8988T (cell line): ENCODE data around the gene MEF2A.

Experiments used
- DNase-seq: peaks from one replicate; pipeline ENCODE4 v3.0.0; 2011

MEF2A gene

DNA sequence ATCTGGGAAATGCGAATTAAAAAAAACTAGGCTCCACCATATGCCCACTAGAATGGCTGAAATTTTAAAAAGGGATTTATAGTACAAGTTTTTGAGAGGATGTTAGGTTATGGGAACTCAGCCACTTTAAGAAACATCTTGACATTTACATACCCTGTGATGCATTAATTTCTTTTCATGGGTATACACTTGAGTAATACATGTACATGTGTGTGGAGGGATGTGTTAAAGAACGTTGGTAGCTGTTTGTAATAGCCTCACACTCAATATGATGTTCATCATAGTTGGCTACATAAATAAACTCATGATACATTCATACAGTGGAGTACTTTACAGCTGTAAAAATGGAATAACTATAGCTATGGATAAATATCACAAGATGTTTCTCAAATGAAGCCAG lies 40.9 kb downstream of the MEF2A start:
- no peak for DNase-seq

GRCh38 chr15:99613481-99613880 lies 47.7 kb downstream of the MEF2A start:
- no peak for DNase-seq

- no peak for DNase-seq
Measured at GRCh38 chr15:99613887-99614647, 48.3 kb downstream of the MEF2A start.

GRCh38 chr15:99614749-99615288 lies 49.0 kb downstream of the MEF2A start:
- no peak for DNase-seq

DNA sequence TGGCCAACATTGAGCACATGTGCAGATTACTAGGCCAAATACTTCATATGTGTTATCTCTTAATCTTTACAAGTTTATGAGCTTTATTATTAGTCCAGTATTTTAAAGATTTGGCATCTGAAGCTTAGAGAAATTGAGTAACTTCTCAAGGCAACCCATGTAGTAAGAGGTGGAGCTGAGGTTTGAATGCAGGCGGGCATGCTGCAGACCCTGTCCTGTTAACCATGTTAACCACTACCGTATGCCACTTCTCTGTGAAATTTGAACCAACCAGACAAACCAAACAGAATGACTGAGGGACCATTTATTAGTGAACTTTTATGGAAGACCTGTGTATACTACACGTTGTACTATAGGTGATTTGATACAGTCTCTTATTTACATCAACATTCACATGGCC lies 49.7 kb downstream of the MEF2A start:
- no peak for DNase-seq

DNA sequence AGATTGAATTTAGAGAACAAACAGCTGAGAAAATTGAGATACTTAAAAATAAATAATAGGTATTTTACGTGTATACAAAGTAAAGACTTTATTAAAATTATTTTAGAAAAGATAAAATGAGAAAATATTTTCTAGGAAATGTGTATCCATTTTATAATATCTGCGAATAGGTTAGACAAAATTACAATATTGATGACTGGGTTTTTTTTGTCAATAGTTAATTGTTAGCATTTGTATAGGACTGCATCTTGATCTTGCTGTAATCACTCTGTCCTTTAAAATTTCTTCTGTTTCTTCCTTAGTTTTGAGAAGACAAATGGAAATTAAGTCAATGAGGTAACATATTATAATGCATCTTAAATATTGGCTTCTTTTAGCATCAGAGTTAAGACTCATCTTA lies 50.3 kb downstream of the MEF2A start:
- no peak for DNase-seq

- no peak for DNase-seq
Measured at GRCh38 chr15:99616773-99617342, 51.1 kb downstream of the MEF2A start.

DNA sequence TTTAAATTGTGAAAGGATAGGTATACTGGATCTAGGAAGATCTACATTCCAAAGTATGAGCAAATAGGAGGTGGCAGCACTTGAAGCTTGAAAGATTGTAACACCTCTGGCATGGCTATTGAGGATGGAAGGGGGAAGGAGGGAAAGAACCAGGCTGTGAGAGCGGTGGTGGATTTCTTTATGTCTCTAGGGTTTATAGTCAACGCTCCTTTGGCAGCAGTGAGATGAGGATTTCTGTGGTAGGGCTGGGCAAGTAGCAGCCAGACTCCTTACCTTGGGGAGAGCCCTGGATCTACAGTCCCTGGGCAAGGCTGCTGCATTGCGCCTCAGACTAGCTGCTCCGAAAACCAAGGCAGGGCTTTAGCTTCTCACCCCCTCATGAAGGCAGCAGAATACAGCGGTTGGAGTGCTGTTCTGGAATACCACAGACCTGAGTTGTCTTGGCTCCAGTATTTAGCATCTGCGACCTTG lies 53.2 kb downstream of the MEF2A start:
- DNase-seq, result no peak

DNA sequence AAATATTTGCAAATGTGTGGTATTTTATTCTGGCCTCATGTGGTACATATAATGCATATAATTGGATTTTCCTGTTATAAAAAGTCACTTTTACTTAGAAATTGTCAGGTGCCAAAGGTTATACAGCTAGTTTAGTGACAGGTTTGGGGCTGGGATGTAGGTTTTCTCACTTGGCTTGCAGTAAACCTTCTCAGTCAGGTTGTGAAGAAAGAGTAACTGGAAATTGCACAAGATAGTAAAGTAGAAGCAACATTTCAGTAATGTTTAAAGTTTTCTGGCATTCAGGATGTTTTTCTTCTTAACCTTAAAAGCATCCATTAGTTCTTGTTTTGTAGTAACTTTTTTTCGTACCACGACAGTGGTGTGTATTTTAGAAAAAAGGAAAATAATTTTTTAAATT lies 53.9 kb downstream of the MEF2A start:
- DNase-seq, result no peak

- no peak for DNase-seq
Measured at GRCh38 chr15:99620178-99620577, 54.4 kb downstream of the MEF2A start.

DNA sequence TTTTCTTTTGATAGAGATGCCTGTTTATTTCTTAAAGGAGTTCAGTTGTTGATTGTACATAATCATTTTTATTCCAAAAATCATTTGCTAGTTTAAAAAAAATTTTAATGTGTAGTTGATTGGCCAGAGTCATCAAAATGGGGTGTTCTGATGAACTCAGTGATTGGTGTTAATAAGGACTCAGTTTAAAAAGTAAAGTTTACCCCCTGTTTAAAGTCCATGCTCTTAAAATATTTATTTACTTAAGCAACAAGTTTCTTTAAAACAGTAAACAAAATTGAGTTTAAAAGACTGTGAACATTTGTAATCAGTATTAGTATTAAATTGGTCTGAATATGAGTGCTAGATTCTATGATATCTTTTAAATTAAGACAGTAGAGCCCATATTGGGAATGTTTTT lies 56.0 kb downstream of the MEF2A start:
- DNase-seq, result no peak

- DNase-seq, result no peak
Measured at GRCh38 chr15:99628374-99629001, 62.7 kb downstream of the MEF2A start.

DNA sequence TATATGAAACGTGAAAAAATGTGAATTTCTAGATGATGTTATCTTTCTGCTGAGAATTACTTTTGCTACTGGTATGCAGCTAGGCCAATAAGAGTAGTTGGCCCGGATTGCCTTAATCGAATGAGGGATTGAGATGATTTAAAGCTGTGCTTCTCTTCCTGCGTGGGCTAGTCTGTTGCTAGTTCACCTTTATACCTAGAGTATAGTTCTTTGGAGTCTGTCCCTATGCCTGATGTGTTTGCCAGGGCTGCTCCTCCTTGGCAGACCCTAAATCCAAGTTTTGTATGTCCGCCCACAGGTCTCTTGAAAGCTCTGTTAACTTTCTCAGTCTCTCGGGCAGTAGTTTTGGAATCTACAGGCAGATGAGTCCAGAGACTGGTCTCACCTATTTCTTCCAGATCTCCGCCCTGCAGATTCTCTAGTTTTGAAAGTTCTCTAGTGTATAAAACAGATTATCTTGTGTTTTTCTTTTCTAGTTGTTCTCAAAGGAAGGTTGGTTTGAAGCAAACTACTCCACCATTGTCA lies 64.9 kb downstream of the MEF2A start:
- no peak for DNase-seq

GRCh38 chr15:99631255-99631654 lies 65.5 kb downstream of the MEF2A start:
- DNase-seq, result no peak

DNA sequence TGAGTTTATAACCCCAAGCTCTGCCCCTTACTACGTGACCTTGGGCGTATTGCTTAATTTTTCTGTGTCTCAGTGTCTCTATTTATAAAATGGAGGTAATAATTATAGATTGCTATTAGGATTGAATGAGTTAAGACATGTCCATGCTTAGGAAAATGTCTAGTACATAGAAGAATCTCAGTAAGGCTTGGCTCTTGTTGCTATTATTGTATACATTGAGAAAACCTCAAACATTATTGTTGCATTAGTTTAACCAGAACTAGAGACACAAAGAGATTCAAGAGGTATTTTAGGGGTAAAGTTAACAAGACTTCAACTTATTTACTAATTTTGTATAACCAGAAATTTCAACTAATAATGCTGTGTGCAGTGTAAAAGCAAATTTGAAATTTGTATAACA lies 66.7 kb downstream of the MEF2A start:
- no peak for DNase-seq

GRCh38 chr15:99633655-99634054 lies 67.9 kb downstream of the MEF2A start:
- DNase-seq, result no peak

DNA sequence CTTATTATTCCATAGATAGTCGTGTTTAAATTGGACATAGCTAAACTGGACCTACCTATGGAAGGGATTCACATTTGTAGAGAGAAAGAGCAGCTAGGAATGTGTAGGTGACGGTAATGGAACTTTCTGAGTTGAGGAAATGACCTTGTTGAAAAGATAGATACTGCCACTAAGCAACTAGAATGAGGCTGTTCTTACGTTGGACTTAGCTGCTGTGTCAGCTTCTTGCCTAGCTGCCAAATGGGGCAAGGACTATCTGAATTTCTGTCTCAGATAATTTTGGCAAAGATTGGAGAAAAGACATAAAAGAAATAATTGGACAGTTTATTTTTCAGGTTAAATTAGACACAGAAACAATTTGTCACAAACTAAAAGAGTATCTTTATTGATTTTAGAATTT lies 68.8 kb downstream of the MEF2A start:
- no peak for DNase-seq

DNA sequence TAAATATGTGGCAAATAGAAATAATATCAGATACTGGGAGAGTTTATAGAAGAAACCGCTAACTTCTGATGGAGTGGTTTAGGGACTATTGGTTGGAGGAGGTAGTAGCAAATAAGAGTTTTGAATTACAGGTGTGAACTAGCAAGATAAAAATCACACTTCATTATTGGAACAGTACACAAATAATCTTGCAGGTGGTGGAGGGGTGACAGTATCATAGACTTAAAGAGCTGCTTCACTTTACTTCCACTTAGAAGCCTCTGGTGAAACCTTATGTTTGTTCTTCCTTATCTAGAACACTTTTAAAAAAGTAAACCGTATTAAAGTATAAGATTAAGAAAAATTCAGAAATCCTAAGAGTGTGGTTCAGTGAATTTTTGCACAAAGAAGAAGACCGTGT lies 69.4 kb downstream of the MEF2A start:
- DNase-seq, result no peak

- DNase-seq, result no peak
Measured at GRCh38 chr15:99635794-99636193, 70.0 kb downstream of the MEF2A start.

- no peak for DNase-seq
Measured at GRCh38 chr15:99644913-99645542, 79.2 kb downstream of the MEF2A start.

DNA sequence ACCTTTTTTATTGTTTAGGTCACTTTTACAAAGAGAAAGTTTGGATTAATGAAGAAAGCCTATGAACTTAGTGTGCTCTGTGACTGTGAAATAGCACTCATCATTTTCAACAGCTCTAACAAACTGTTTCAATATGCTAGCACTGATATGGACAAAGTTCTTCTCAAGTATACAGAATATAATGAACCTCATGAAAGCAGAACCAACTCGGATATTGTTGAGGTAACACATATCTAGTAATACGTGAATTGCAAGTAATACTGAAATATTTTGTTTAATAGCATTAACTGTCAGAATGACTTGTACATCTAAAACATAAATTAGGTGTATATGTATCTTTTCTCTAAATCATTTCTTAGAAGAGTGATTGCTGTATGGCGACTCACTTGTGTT lies 79.8 kb downstream of the MEF2A start:
- no peak for DNase-seq

- no peak for DNase-seq
Measured at GRCh38 chr15:99645951-99646350, 80.2 kb downstream of the MEF2A start.
